Dedifferentiated amniotic fluid mesenchymal stem cell (primary cell): ENCODE measurements around the gene SPATA46.

ENCODE experiments used
- DNase-seq: peaks from one replicate; pipeline ENCODE4 v3.0.0-alpha.2; 2016; ENCODE audit errors: extremely low spot score

Gene SPATA46

GRCh38 chr1:162391790-162392563, 15.3 kb upstream of the SPATA46 start:
- DNase-seq: peak; percentile 63

GRCh38 chr1:162390396-162391185, 13.9 kb upstream of the SPATA46 start:
- DNase-seq: no peak

GRCh38 chr1:162389971-162390370, 13.3 kb upstream of the SPATA46 start:
- DNase-seq: no peak

GRCh38 chr1:162389021-162389818, 12.6 kb upstream of the SPATA46 start:
- no peak for DNase-seq

DNA sequence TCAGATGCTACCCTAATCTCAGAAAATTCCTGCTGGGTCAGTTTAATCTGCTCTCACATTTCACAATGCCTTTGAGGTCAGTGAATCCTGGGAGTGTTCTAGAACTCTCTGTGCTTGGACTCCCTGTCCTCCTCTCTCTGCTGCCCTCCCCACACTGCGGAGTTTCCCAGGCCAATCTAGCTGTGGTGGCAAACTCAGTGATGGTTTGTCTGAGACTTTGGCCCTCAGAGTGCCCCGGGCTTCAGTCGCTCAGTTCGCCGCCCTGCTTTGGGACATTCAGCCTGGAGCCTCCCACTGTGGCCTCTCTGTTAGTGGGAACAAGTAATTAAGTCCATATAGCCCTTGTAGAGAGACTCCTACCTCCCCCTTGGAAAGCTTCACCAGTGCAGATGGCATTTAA, 12.0 kb upstream of the SPATA46 start:
- no peak for DNase-seq

DNA sequence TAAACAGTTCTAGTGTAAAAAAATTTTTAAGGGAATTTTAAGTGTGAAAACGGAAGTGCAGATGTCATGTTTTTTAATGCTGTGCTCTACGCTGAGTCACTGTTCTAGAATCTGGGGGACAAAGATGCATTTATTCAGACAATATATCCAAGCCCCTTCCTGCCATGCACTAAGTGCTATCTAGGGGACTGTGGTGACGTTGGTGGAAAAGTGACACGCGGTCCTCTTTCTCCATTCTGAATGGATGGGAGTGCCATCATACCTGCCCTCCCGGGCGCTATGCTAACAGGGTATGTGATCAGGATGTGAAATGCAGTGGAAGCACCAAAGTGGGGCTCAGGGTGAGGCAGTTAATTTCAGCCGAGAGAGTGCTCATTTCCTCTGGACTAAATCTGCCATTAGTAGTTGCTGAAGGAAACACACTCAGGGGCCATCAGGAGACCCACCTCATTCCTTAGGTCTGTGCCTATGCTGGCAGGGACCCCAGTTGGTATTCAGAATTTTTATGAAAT, 11.5 kb upstream of the SPATA46 start:
- no peak for DNase-seq

DNA sequence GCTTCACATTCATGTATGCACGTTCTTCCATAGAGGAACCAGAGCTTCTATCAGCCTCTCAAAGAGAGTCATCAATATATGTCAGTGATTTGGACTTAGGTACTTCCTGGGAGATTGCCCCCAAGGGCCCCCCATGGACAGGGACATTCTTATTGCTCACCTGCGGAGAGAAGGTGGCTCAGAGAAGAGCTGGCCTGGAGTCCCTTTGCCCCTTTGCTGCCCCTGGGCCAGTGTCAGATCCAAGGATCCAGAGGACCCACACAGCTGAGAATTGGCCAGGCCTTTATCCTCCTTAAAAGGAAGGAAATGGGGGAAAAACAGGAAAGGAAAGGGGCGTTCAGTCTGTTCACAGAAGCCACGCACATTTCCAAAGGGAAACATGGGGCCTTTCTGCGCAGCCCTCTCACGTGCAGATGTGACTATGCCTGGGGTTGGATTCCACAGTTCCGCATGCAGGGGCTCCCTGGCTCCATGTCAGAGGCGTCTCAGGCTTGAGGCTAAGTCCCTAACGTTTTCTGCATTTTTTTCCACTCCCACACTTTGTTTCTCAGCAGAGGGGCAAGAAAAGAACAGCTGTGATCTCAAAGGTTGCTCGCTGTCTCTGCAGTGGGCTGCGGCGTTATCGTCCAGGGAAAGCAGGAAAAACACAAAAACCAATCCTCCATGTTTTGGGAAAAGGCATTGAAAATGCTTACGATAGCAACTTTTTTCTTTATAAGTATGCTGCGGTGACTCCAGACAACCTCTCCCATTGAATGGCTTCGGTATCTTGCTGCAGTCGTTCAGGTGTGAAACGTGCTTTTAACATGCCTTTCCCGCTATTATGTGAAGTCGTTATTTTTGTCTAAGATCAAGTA, 10.8 kb upstream of the SPATA46 start:
- no peak for DNase-seq

- no peak for DNase-seq
Observed at GRCh38 chr1:162386292-162387225, 9.9 kb upstream of the SPATA46 start.

DNA sequence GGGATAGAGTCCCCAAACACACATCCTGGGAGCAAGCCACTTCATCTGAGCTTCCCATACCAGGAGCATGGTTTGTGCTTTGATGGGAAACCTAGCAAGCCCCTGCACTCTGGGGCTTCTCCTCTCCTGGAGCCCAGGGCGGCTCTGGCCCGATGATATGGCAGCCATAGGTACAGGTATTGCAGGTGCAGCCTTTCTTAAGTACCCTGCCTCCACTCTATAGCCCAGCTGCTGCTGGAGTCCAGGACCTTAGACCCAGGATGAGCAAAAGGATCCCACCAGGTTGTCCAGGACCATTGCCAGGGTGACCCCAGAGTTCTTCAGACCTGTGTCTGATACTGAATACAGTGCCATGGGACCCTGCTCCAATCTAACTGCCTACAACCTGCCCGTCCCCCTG, 9.0 kb upstream of the SPATA46 start:
- no peak for DNase-seq

- no peak for DNase-seq
Observed at GRCh38 chr1:162385280-162385623, 8.6 kb upstream of the SPATA46 start.

- no peak for DNase-seq
Observed at GRCh38 chr1:162384601-162385279, 8.1 kb upstream of the SPATA46 start.

DNA sequence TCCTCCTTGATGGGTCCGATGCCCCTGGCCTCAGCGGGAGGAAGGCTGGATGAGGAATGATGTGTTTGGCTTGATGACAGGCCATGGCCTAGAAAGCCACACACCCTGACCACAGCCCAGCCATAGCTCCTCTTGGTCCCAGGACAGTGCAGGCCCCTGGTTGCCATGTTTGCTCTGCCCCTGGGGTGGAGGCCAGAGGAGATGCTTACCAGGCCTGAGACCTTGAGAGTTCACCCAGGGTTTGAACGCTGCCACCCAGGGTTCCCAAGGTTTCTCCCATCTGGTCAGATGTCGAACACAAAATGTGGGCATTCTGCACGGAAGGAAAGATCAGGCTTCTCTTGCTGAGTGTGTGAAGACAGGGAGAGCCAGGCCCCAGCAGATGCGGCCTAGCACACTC, 7.5 kb upstream of the SPATA46 start:
- no peak for DNase-seq

DNA sequence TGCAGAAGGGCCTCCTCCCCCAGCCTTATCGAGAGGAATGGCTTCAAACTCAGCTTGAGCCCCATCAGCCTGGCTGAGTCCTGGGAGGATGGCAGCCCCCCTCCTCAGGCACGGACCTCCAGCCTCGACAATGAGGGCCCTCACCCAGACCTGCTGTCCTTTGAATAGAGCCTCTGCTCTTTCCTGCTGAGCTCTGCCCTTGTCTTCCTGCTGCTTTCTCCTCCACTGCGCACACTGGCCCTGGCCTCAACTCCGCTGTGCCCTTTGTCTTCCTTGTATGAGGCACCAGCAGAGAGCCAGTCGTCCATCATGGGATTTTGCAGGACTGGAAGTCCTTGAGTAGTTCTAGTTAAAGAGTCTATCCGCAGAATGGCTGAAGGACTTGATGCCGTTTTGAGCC, 6.9 kb upstream of the SPATA46 start:
- DNase-seq: no peak

GRCh38 chr1:162383091-162383490, 6.4 kb upstream of the SPATA46 start:
- no peak for DNase-seq

GRCh38 chr1:162381941-162382750, 5.5 kb upstream of the SPATA46 start:
- DNase-seq: no peak

DNA sequence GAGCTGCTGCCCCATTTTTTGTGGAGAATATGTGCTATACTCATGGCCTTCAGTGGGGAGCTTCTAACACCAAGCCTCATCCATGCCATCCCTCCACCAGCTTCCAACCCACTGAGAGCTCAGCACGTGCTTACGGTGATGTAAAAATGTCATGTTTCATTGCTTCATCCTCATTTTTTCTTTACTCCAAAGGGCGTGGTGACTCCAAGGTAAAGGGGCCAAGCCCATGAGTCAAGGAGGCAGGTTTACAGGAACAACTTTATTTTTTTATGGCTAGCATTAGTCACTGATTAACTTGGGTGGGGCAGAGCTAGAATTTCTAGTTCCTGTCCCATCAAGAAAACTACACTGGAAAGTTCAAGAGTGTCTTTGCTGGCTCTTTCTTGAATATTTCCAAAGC, 4.7 kb upstream of the SPATA46 start, which contains the start of gene C1orf226:
Gene C1orf226, plus strand, starts transcription at position 346 of the 400 bp plus-strand sequence. CDS start 174 bp downstream, outside the sequence.
- DNase-seq: no peak

DNA sequence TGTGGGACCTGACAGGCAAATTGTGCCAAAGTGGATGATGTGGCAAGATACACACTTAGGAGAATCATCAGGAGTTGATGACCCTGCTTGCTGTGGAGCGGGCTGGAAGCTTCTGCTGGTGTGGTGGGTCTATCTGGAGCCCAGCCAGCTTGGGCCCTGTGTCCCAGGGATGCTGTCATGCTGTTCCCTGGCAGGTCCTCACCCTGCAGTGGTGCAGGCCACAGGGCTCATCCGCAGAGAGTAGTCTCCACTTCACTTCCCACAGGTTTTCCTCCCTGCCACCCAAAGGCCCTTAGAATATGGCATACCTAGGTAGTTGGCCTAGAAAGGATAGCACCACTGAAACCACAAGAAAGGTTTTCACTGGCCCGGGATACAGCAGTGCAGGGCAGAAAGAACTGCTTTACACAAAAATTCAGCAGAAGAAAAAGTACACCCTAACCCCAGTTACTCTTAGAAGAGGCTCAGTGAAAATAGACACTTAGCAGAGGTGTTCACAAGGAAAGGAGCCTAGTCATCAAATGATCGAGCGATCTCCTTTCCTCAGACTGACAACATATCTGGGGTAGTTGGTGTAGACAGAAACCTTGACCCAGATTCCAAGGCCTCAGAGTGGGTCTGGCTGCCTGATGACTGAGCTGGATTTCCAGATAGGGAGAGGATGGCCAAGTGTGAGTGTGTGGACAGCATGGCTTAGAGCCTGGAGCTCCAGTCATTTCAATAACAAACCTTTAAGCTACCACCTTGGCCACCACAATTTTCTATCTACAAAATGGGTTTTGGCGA, 3.6 kb upstream of the SPATA46 start:
- no peak for DNase-seq

GRCh38 chr1:162375463-162375862, 1.2 kb downstream of the SPATA46 start:
- DNase-seq: no peak
